ENCODE results near the gene TTN. TPM values are rescaled to one million over a fixed set of nuclear protein-coding genes. Genes with fewer than 3 reads are reported as not detected.
A peak's percentile ranks its signal among the peaks of the same experiment; 100 is the strongest.

The TTN gene
- total RNA-seq, 1 donor from 2014 or later = under 0.01 TPM

DNA sequence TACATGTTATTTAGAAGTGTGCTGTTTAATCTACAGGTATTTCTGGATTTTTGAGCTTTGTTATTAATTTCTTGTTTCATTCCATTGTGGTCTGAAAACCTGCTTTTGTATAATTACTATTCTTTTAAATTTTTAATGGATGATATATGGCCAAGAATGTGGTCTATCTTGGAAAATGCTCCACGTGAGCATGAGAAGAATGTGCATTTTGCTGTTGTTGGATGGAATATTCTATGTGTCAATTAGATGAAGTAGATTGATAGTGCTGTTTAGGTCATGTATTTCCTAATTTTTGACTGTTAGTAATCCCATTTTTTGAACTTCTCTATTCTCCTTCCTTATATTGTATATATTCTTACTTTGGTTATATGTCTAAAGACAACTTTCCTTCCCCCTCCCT is 19.9 kb upstream of the TTN start:
- Histone ChIP-seq H3K36me3 (ENCODE audit: control insufficient read depth, insufficient read depth, low read length) (no peaks in the 10 kb centered on the region), H3K27me3 (ENCODE audit: control insufficient read depth, insufficient read depth, low read length) (no peaks in the 10 kb centered on the region), H3K4me3 (ENCODE audit: low read depth, low read length) (no peak overlapping the region)
- no peak for DNase-seq (ENCODE audit: low read depth)
- TF ChIP-seq, protein P1, sequence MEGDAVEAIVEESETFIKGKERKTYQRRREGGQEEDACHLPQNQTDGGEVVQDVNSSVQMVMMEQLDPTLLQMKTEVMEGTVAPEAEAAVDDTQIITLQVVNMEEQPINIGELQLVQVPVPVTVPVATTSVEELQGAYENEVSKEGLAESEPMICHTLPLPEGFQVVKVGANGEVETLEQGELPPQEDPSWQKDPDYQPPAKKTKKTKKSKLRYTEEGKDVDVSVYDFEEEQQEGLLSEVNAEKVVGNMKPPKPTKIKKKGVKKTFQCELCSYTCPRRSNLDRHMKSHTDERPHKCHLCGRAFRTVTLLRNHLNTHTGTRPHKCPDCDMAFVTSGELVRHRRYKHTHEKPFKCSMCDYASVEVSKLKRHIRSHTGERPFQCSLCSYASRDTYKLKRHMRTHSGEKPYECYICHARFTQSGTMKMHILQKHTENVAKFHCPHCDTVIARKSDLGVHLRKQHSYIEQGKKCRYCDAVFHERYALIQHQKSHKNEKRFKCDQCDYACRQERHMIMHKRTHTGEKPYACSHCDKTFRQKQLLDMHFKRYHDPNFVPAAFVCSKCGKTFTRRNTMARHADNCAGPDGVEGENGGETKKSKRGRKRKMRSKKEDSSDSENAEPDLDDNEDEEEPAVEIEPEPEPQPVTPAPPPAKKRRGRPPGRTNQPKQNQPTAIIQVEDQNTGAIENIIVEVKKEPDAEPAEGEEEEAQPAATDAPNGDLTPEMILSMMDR (IDR thresholded peaks at IDR 0.05; ENCODE audit: insufficient read depth, low read length, poor library complexity, severe bottlenecking) = no peak

DNA sequence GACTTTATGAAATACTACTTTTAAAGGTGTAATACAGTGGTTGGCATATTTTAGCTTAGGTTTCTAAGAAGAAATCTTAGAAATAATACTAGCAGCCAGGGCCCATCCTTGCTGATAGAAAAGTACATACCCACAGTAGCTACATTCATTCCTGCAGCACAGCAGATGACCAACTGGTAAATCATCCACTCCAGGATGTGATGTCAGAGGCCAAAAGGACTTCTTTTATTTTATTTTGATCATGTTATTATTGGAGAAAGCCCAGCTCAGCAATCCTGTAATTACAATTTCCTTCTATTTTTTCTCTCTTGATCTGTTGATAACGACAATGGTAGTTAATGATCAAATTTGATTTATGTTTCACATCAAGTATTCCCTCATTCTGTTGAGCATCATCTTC is 18.0 kb upstream of the TTN start:
- Histone ChIP-seq H3K4me3 (ENCODE audit: low read depth, low read length) (no peak overlapping the region), H3K36me3 (ENCODE audit: control insufficient read depth, insufficient read depth, low read length) (no peaks in the 10 kb centered on the region), H3K27me3 (ENCODE audit: control insufficient read depth, insufficient read depth, low read length) (no peaks in the 10 kb centered on the region)
- peak; percentile 9 for DNase-seq (ENCODE audit: low read depth)
- TF ChIP-seq, protein P1 (IDR thresholded peaks at IDR 0.05; ENCODE audit: insufficient read depth, low read length, poor library complexity, severe bottlenecking) = no peak

DNA sequence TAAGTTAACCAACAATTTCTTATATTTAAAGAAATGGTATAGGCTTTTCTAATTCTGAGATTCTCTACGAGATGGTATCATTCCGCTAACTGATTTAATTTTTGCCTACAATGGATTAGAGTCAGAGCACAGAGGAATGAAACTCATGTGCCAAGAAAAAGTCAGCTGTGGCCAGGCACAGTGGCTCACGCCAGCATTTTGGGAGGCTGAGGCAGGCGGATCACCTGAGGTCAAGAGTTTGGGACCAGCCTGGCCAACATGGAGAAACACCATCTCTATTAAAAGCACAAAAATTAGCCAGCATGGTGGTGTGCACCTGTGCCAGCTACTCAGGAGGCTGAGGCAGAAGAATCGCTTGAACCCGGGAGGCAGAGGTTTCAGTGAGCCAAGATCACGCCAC is 17.0 kb upstream of the TTN start:
- TF ChIP-seq, protein P1 (IDR thresholded peaks at IDR 0.05; ENCODE audit: insufficient read depth, low read length, poor library complexity, severe bottlenecking) = no peak
- no peaks in the 10 kb centered on the region for H3K36me3 ChIP-seq (ENCODE audit: control insufficient read depth, insufficient read depth, low read length)
- no peak for DNase-seq (ENCODE audit: low read depth)
- no peaks in the 10 kb centered on the region for H3K27me3 ChIP-seq (ENCODE audit: control insufficient read depth, insufficient read depth, low read length)
- no peak overlapping the region for H3K4me3 ChIP-seq (ENCODE audit: low read depth, low read length)

DNA sequence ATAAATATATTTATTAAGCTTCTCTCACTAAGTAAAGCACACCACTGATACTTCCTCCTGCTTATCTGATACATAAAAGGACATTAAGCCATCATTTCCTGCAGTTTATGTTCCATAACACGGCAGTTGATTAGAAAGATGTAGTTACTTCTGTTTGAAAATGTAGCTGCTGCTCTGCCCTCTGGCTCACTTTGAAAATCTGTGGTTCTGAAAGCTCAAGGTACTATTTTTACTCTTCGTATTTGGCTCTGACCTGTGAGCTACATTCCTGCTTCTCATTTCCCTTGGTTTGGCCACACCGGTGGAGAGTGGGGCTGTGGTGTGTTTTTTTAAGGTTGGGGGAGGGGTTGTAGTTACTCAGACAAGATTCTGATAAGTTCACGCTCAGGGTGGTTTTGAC is 12.8 kb upstream of the TTN start:
- Histone ChIP-seq H3K27me3 (ENCODE audit: control insufficient read depth, insufficient read depth, low read length) (no peaks in the 10 kb centered on the region), H3K4me3 (ENCODE audit: low read depth, low read length) (no peak overlapping the region), H3K36me3 (ENCODE audit: control insufficient read depth, insufficient read depth, low read length) (no peaks in the 10 kb centered on the region)
- TF ChIP-seq, protein P1 (IDR thresholded peaks at IDR 0.05; ENCODE audit: insufficient read depth, low read length, poor library complexity, severe bottlenecking) = no peak
- DNase-seq (ENCODE audit: low read depth) = no peak

DNA sequence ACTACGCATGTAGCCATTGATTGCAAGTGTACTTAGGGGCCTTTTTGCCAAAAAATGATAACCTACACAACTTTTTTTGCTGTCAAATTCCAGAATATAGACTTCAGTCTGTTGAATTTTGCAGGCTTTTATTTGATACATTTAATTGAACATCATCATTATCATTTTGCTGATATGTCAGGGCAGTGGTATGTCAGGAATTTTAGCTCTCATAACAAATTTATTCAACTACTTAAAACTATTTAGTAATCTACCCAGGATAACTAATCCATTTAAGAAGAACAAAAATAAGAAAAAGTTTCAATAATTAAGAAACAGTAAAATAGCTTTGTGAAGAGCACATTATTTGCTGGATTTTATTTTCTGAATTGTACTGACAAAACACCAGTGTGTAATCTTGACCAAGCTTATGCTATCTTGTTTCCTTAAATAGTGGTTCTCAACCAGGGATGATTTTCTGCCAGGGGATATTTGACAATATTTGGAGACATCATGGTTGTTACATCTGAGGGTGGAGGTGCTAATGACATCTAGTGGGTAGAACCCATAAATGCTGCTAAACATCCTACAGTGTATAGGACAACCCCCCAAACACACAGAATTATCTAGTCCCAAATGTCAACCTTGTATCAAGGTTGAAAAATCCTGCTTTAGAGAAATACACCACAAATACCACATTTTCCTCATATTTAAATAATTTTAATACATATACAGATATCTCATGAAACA is 12.1 kb upstream of the TTN start:
- H3K27me3 ChIP-seq (ENCODE audit: control insufficient read depth, insufficient read depth, low read length) = no peaks in the 10 kb centered on the region
- no peaks in the 10 kb centered on the region for H3K36me3 ChIP-seq (ENCODE audit: control insufficient read depth, insufficient read depth, low read length)
- DNase-seq (ENCODE audit: low read depth) = no peak
- TF ChIP-seq, protein P1 (IDR thresholded peaks at IDR 0.05; ENCODE audit: insufficient read depth, low read length, poor library complexity, severe bottlenecking) = no peak
- no peak overlapping the region for H3K4me3 ChIP-seq (ENCODE audit: low read depth, low read length)

DNA sequence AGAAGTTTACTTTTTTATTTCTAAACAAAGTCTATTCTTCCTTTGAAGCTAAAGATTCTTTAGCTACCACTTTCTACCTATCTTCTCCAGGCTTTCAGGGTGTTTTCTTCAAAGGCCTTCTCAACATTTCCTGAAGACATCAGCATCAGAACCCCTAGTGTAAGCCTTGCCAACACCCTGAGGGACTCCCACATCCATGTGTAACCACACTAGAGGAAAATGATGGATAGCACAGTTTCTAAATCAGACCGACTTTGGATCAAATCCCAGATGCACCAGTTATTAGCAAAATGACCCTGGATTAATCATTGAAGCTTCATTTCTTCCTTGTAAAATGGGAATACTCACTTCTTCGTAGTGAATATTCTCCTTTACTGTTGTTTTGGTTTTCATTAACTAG is 4.7 kb upstream of the TTN start:
- no peak for DNase-seq (ENCODE audit: low read depth)
- no peaks in the 10 kb centered on the region for H3K27me3 ChIP-seq (ENCODE audit: control insufficient read depth, insufficient read depth, low read length)
- no peak overlapping the region for H3K4me3 ChIP-seq (ENCODE audit: low read depth, low read length)
- TF ChIP-seq, protein P1 (IDR thresholded peaks at IDR 0.05; ENCODE audit: insufficient read depth, low read length, poor library complexity, severe bottlenecking) = no peak
- no peaks in the 10 kb centered on the region for H3K36me3 ChIP-seq (ENCODE audit: control insufficient read depth, insufficient read depth, low read length)

All from kidney epithelial cell (primary cell).